ENCODE data around the gene MCC.

The MCC gene

DNA sequence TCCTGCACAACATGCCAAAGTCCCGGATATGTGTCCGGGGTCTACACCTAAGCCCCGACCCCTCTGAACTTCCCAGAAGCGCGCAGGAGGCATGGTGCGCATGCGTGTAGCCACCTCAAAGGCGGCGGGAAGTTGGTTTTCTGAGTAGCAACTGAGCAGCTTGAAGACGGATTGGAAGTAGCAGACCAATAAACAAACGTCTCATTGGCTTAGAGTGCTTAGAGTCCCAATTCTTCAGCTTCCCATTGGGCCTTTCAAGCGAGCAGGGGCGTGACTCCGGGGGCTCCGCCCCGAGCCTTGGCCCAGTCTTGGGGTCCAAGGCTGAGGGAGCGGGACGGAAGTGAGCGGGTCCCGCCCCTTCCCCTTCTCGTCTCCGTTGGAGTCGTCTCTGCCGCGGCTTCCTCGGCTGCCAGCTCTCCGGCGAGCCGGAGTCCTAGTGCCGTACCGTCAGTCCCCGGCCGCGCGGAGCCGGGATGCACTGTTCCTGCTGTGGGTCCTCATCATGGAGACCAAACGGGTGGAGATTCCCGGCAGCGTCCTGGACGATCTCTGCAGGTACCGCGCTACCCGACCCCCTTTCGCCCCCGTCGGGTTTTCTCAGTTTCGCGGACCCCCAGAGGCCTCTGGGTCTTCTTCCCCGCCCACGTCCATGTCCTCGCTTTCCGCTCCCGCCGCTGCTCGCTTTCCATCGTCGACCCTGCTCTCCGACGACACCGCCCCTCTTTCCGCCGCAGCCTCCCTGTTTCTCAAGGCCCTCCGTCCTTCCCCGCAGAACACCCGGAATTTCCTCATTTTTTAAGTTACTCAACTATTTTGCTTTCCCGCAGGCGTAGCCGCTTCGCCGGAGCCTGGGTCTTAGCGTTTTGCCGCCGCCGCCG is 511.6 kb downstream of the MCC start, which contains the start of gene DCP2:
Gene DCP2, plus strand, starts transcription at position 367 of the 878 bp plus-strand sequence. Its CDS starts 136 bp downstream, at position 503.
- peak; percentile 100 for DNase-seq (ENCODE audit: low read depth)

DNA sequence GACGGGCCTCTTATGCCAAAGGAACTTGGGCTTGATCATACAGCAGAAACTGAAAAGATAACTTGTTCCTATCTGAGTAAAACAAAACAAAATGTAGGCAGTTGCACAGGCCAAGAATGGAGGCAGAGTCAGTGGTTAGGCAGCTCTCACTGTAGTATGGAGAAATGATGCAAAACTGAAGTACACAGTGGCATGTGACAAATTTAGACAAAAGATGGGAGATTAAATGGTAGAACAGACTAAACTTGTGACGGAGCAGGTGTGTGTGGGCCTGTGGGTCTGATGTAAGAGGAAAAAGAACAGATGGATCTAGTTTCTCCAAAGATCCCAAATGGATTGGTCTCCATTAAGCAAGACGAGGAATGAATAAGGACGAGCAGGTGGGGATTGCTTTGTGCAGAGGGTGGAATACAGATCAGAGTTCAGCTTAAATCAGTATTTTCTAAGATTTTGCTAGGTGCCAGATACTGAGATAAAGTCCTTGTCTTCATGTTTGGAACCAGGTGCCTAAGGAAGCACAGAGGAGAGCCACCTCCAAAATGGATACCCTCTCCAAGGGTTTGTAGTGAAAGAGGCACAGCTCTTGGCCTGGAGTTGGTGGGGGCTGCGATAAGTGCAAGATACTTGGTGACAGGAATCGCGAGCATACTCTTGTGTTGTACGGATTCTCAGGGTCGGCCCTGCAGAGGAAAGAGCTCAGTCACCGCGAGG is 512.4 kb downstream of the MCC start:
- no peak for DNase-seq (ENCODE audit: low read depth)

DNA sequence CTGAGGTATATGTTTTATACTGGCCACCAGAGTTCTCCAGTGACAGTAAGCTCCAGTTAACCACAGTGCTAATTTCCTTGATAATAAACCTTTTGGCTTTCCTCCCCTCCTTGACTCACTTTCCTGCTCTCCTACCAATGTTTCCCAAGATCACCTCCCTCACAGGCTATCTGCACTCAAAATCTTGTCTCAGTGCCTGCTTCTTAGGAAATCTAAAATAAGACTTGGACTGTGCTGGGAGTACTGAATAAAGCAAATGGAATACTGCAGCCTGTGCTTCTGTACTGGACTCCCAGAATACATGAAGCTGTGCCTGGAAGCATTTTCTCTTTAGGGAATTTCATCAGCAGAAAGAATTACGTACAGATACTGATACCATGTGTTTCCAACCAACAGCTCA is 513.4 kb downstream of the MCC start:
- peak; percentile 75 for DNase-seq (ENCODE audit: low read depth)

DNA sequence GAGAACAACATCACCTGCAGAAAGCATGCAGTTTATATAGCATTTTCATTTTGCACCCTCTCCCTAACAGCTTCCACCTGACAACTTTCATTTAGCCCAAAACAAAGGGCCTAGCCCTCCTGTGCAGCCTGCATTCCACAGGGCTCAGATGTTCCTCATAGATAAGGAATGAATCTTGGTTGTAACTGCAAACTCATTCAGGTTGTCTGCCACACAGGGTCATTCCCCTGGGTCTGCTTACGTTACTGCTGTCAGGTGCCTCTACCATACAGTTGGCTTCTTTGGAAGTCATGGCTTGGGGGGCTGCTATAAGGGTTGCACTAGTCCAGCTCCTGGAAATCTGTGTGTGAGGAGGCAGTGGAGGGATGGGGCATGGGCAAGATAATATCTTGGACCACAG is 514.3 kb downstream of the MCC start:
- no peak for DNase-seq (ENCODE audit: low read depth)

DNA sequence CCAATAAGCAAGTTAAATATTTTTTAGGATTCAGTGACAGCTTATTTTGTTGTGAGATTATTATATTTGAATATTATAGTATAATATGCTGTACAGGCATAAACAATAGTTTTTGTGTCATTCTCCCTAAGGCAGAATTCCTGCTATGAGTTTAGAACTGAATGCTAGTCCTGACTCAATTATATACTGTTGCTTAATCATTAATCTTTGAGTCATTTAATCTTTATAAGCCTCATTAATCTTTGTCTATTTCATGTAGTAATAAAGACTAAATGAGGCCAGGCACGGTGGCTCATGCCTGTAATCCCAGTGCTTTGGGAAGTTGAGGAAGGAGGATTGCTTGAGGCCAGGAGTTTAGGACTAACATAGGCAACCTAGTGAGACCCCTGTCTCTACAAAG is 515.2 kb downstream of the MCC start:
- no peak for DNase-seq (ENCODE audit: low read depth)
